Measurements from ENCODE around the gene MYL10.

MYL10 gene

GRCh38 chr7:101596898-101597297 lies 32.2 kb downstream of the MYL10 start:
- no peak for DNase-seq (ENCODE audit: low read depth)

- no peak for DNase-seq (ENCODE audit: low read depth)
These were observed 33.1 kb downstream of the MYL10 start for GRCh38 chr7:101595766-101596537.

GRCh38 chr7:101595246-101595645 lies 33.9 kb downstream of the MYL10 start:
- DNase-seq (ENCODE audit: low read depth) = no peak

- DNase-seq (ENCODE audit: low read depth) = no peak
These were observed 34.3 kb downstream of the MYL10 start for GRCh38 chr7:101594790-101595189.

- DNase-seq (ENCODE audit: low read depth) = no peak
These were observed 35.5 kb downstream of the MYL10 start for GRCh38 chr7:101593556-101593955.

GRCh38 chr7:101591504-101591903 lies 37.6 kb downstream of the MYL10 start:
- no peak for DNase-seq (ENCODE audit: low read depth)

- DNase-seq (ENCODE audit: low read depth) = no peak
These were observed 38.2 kb downstream of the MYL10 start for GRCh38 chr7:101590663-101591435.

GRCh38 chr7:101589976-101590662 lies 39.0 kb downstream of the MYL10 start:
- DNase-seq (ENCODE audit: low read depth) = no peak

- DNase-seq (ENCODE audit: low read depth) = no peak
These were observed 40.0 kb downstream of the MYL10 start for GRCh38 chr7:101589052-101589451.

GRCh38 chr7:101588131-101588935 lies 40.8 kb downstream of the MYL10 start:
- no peak for DNase-seq (ENCODE audit: low read depth)

- no peak for DNase-seq (ENCODE audit: low read depth)
These were observed 42.0 kb downstream of the MYL10 start for GRCh38 chr7:101586906-101587677.

- no peak for DNase-seq (ENCODE audit: low read depth)
These were observed 42.8 kb downstream of the MYL10 start for GRCh38 chr7:101586078-101586905.

GRCh38 chr7:101582971-101583370 lies 46.1 kb downstream of the MYL10 start:
- no peak for DNase-seq (ENCODE audit: low read depth)

GRCh38 chr7:101581891-101582290 lies 47.2 kb downstream of the MYL10 start:
- no peak for DNase-seq (ENCODE audit: low read depth)

- no peak for DNase-seq (ENCODE audit: low read depth)
These were observed 48.5 kb downstream of the MYL10 start for GRCh38 chr7:101580596-101580995.

GRCh38 chr7:101578552-101578951 lies 50.5 kb downstream of the MYL10 start:
- no peak for DNase-seq (ENCODE audit: low read depth)

GRCh38 chr7:101576998-101577397 lies 52.1 kb downstream of the MYL10 start:
- no peak for DNase-seq (ENCODE audit: low read depth)

- no peak for DNase-seq (ENCODE audit: low read depth)
These were observed 53.4 kb downstream of the MYL10 start for GRCh38 chr7:101575721-101576120.

GRCh38 chr7:101575168-101575567 lies 53.9 kb downstream of the MYL10 start:
- DNase-seq (ENCODE audit: low read depth) = no peak

- no peak for DNase-seq (ENCODE audit: low read depth)
These were observed 56.9 kb downstream of the MYL10 start for GRCh38 chr7:101572156-101572555.

Data from HS-27A (cell line).